Thyroid gland (tissue), 4 donors: ENCODE data around the gene PRXL2A. TPM values are rescaled to one million over a fixed set of nuclear protein-coding genes. Genes with fewer than 3 reads are reported as not detected.
A peak's percentile ranks its signal among the peaks of the same experiment; 100 is the strongest.

Experiments used
- DNase-seq, 2 donors: peaks; one replicate each; pipeline ENCODE4 v3.0.0-alpha.2; 2019
- H3K27ac ChIP-seq, 3 donors: fragments of 200-600 bp; sonication (generic); 1 replicate in 2 of 3; 2 replicates in 1 of 3; pipeline ENCODE4 v1.5.1; 2016 to 2019; ENCODE audit warnings: mild to moderate bottlenecking in 1 of 3, moderate library complexity in 1 of 3
- H3K27me3 ChIP-seq: fragments of 200-600 bp; sonication (generic); one replicate; pipeline ENCODE4 v1.5.1; 2019
- H3K36me3 ChIP-seq, 2 donors: fragments of 200-600 bp; sonication (generic); one replicate each; pipeline ENCODE4 v1.5.1; 2016 to 2019
- H3K4me1 ChIP-seq, 2 donors: fragments of 200-600 bp; sonication (generic); one replicate each; pipeline ENCODE4 v1.5.1; 2017 to 2019
- H3K4me3 ChIP-seq, 3 donors: fragments of 200-600 bp; sonication (generic); replicated peaks in 1 of 3; 1 replicate in 2 of 3; 2 replicates in 1 of 3; pipeline ENCODE4 v1.5.1; 2016; ENCODE audit warnings: mild to moderate bottlenecking in 1 of 3
- H3K9me3 ChIP-seq: fragments of 200-600 bp; sonication (generic); one replicate; pipeline ENCODE4 v1.5.1; 2017
- POLR2A ChIP-seq, 2 donors: fragments of 450-650 bp; IDR thresholded peaks; one replicate each; pipeline ENCODE4 v1.6.1; 2017; ENCODE audit warnings: antibody characterized with exemption in 2 of 2, mild to moderate bottlenecking in 2 of 2, moderate library complexity in 1 of 2
- WGBS, 2 donors: methylation state at CpG; one replicate each; pipeline ENCODE4 v1.1.5; 2017; 5-methylcytosine and 5-hydroxymethylcytosine counted together
- intact Hi-C: fragments of 100-400 bp; cut with DNase I; formaldehyde crosslinking; loops from one replicate; pipeline ENCODE4 v1.15.1; 2023
- total RNA-seq, 4 donors: library from RNA; depleted of rRNA; stranded (reverse); fragments of >200 nt; gene quantifications; one replicate each; pipeline ENCODE4 v1.2.3, GENCODE V29; 2016
- TF ChIP-seq, protein P1 (sequence below), 6 experiments: fragments of 200-600 bp in 3 of 6; fragments of 450-650 bp in 3 of 6; sonication (generic) in 3 of 6; IDR thresholded peaks; one replicate each; pipeline ENCODE4 v1.5.1; 2016 to 2019; ENCODE audit warnings: antibody characterized with exemption in 6 of 6, mild to moderate bottlenecking in 2 of 6, inconsistent platforms in 1 of 6, moderate library complexity in 1 of 6

PRXL2A gene
- total RNA-seq, 4 donors from 2014 or later: 68.2 to 93.3 (median 79.7) TPM

DNA sequence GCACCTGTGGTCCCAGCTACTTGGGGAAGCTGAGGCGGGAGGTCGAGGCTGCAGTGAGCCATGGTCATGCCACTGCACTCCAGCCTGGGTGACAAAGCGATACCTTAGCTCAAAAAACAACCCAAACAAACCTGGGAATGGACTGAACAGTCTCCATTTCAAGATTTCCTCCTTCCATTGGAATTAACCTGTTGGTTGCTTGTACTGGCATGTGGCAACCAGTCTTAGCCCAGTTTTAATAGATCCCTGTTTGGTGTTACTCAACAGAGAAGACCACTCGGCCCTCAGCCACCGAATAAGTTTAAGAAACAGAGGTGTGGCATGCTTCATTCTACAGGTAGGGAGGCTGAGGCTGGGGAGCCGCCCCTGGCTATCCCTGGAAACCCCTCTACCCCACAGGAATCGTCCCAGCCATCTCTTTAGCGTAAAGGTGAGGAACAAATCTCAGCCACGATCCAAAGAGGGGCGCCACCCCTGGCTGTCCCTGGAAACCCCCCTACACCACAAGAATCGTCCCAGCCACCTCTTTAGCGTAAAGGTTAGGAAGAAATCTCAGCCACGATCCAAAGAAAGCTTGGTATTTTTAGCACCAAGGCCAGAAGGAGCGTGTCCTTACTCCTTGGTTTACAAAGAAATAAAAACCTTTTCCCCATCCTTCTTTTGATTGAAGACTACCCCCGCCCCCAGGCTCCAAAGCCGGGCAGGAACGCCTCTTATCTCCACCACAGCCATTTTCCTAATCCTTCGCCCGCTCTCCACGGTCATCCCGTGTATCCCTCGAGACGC is 44.9 kb downstream of the PRXL2A start:
- TF ChIP-seq POLR2A (IDR thresholded peaks at IDR 0.05): no peak
- TF ChIP-seq, protein P1, sequence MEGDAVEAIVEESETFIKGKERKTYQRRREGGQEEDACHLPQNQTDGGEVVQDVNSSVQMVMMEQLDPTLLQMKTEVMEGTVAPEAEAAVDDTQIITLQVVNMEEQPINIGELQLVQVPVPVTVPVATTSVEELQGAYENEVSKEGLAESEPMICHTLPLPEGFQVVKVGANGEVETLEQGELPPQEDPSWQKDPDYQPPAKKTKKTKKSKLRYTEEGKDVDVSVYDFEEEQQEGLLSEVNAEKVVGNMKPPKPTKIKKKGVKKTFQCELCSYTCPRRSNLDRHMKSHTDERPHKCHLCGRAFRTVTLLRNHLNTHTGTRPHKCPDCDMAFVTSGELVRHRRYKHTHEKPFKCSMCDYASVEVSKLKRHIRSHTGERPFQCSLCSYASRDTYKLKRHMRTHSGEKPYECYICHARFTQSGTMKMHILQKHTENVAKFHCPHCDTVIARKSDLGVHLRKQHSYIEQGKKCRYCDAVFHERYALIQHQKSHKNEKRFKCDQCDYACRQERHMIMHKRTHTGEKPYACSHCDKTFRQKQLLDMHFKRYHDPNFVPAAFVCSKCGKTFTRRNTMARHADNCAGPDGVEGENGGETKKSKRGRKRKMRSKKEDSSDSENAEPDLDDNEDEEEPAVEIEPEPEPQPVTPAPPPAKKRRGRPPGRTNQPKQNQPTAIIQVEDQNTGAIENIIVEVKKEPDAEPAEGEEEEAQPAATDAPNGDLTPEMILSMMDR (IDR thresholded peaks at IDR 0.05): no peak
- no peak for DNase-seq
- intact Hi-C loops: no loop called here
- WGBS, 2 donors: 28 to 33% methylated on average over 23 of the region's 23 CpGs
- no peaks in the 10 kb centered on the region for H3K27me3 ChIP-seq
- peak overlapping the region; percentile 93 to 97 (median 94) for H3K27ac ChIP-seq
- H3K4me3 ChIP-seq: peak overlapping the region in 1 of 3 donors; percentile 20
- H3K9me3 ChIP-seq: no peaks in the 10 kb centered on the region
- peaks cover 0 to 6% of the 10 kb centered on the region in 2 donors for H3K36me3 ChIP-seq
- H3K4me1 ChIP-seq: peaks cover 50 to 59% of the 10 kb centered on the region in 2 donors

DNA sequence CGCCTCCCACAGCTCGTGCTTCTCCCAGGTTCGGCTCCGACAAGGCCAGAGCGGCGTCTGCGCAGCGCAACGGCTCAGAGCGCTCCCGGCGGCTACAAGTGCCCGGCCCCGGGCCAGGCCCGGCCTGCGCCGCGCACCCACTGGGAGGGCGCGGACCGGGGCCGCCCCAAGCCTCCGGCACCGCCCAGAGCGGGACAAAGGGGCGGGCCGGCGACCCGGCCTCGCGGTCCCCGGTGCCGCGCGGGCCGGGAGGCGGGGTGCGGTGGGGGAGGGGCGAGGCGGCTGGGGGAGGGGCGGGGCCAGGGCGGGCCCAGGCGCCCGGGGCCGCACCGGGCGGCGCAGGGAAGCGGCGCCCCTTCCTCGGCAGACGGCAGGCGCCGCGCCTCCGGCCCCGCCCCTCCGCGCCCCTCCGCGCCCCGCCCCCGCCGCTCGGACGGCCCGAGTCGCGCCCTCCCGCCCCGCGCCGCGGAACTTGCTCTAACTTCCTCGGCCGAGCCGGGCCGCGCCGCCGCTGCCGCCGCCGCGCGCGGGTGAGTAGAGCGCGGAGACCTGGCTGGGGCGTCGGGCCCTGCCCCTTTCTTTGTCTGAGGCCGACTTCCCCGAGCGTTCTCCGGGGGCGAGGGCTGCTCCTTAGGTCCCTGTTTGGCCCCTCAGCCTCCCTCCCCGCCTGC is 45.6 kb downstream of the PRXL2A start, which contains the start of gene TSPAN14:
Gene TSPAN14, plus strand, starts transcription at position 469 of the 671 bp plus-strand sequence. CDS start 34,924 bp downstream, outside the sequence.
- H3K27ac ChIP-seq: peak within 1 kb of the TSS; percentile 99
- 0% methylated on average over 12 to 20 of the region's 97 CpGs for WGBS, 2 donors
- H3K4me1 ChIP-seq: peaks cover 57 to 61% of the 10 kb centered on the region in 2 donors
- peak within 1 kb of the TSS; percentile 87 to 96 (median 92) for H3K4me3 ChIP-seq
- H3K36me3 ChIP-seq: peaks cover 0 to 6% of the 10 kb centered on the region in 2 donors
- H3K9me3 ChIP-seq: no peaks in the 10 kb centered on the region
- TF ChIP-seq, protein P1 (IDR thresholded peaks at IDR 0.05): no peak
- TF ChIP-seq POLR2A (IDR thresholded peaks at IDR 0.05): peak in 1 of 2 donors; percentile 89
- DNase-seq: peak; percentile 87 to 90
- no peaks in the 10 kb centered on the region for H3K27me3 ChIP-seq
- intact Hi-C loops: no loop called here

DNA sequence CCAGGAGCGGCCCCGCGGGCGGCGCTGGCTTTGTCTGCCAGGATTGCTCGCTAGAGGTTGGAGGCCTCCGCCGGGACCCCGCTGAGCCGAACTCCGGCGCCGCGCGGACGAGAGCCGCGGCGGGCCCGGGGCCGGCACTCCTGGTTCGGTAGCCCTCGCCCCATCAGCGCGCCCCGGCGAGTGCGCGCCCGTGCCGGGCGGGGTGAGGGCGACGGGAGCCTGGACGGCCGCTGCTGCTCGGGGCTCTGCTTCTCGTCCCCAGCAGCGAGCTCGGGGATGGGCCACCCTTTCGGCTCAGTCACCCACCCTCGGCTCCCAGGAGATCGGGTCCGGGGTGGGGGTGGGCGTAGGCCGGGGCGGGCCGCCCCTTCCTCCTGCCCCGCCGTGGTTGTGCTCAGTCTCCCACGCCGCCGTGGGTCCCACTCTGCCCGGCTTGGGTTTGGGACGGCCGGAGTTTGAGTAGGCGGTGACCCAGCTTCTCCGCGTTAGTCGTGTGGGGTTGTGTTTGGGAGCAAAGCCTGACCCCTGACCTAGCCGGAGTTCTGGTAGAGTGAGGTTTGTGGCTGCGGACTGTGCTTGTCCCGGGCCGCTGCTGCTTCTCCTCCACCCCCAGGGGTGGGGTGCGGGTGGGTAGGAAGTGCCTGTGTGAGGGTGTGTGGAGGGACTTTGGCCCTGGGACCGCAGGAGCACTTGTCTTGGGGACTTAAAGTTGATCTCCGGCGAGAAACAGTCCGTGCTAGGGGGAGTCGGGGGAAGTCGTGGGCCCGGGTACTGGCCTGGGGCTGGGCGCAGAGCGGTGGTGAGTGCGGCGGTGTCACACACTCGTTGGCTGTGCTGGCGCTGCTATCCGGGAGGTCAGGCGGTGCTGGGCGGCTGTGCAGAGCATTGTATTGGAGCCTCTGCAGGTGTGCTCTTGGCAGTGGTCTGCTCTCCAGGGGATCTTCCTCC is 46.4 kb downstream of the PRXL2A start:
- TF ChIP-seq POLR2A (IDR thresholded peaks at IDR 0.05): peak in 1 of 2 donors; percentile 62
- TF ChIP-seq, protein P1 (IDR thresholded peaks at IDR 0.05): no peak
- Histone ChIP-seq H3K4me1 (peaks cover 59 to 61% of the 10 kb centered on the region in 2 donors), H3K9me3 (no peaks in the 10 kb centered on the region), H3K27ac (peak overlapping the region; percentile 99), H3K4me3 (peak overlapping the region; percentile 87 to 96 (median 92)), H3K27me3 (no peaks in the 10 kb centered on the region), H3K36me3 (peaks cover 0 to 6% of the 10 kb centered on the region in 2 donors)
- 0 to 2% methylated on average over 2 to 9 of the region's 81 CpGs for WGBS, 2 donors
- peak; percentile 79 to 84 for DNase-seq
- intact Hi-C loops: no loop called here

DNA sequence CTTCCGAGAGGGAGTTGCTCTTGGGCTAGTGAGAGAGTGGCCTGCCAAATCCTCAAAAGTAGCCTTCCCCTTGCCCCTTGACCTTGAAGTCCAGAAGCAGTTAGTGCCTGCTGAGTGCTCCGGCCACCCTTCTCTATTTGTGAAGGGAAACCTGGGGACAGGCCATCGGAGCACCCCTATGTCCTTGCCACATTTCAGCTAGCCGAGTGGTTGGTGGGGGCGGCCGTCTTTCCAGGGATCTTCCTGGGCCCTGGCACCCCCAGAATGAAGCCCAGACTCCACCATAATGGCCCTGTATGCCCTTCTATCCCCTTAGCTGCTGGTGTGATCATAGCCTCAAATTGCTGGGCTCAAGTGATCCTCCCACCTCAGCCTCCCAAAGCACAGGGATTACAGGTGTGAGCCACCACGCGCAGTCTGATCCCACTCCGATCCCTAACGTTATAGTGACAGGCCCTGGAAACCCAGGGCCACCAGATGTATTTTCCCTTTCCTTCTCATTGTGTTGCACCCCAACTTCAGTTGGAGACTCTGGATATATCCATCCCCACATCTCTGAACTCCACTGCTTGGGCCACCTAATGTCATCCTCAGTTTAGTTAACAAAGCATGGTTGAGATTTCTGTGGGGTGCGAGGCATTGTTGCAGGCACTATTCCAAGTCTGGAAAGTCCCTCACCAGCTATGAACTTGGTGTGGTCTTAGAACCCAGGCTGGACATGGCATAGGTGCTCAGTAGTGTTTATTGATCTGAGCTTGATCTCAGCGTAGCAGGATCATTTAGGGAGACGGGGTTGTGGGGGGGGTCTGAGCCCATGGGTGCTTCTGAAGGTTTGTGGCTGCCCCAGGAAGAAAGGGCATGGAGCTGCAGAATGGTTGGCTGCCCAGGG is 47.4 kb downstream of the PRXL2A start:
- H3K27me3 ChIP-seq: no peaks in the 10 kb centered on the region
- H3K4me1 ChIP-seq: peaks cover 66 to 68% of the 10 kb centered on the region in 2 donors
- peak overlapping the region; percentile 99 for H3K27ac ChIP-seq
- H3K36me3 ChIP-seq: peaks cover 0 to 6% of the 10 kb centered on the region in 2 donors
- peak overlapping the region; percentile 87 to 96 (median 92) for H3K4me3 ChIP-seq
- intact Hi-C loops: no loop called here
- no peak for DNase-seq
- TF ChIP-seq POLR2A (IDR thresholded peaks at IDR 0.05): no peak
- TF ChIP-seq, protein P1 (IDR thresholded peaks at IDR 0.05): no peak
- WGBS, 2 donors: 54 to 57% methylated on average over 11 to 13 of the region's 13 CpGs
- no peaks in the 10 kb centered on the region for H3K9me3 ChIP-seq
